Stomach (tissue), 4 donors: ENCODE measurements around the gene ARHGEF5.
"Not testable (repeated sequence)": the region's sequence is repeated elsewhere in the genome, so short reads cannot be mapped to it uniquely, and the experiment has no call there.

Source experiments
- CTCF ChIP-seq, 7 experiments: fragments of 450-650 bp in 4 of 7; fragments of 200-600 bp in 3 of 7; sonication (generic) in 3 of 7; IDR thresholded peaks; one replicate each; pipeline ENCODE4 v1.5.1; 2016 to 2019; ENCODE audit warnings: antibody characterized with exemption in 7 of 7, control low read depth in 2 of 7, mild to moderate bottlenecking in 1 of 7
- EP300 ChIP-seq: sonication (generic); formaldehyde crosslinking; IDR thresholded peaks from one replicate; pipeline ENCODE4 v1.6.1; 2017; ENCODE audit warnings: antibody characterized with exemption
- POLR2A ChIP-seq, 4 donors: fragments of 450-650 bp; IDR thresholded peaks; one replicate each; pipeline ENCODE4 v1.6.1; 2016; ENCODE audit warnings: antibody characterized with exemption in 4 of 4, control low read depth in 2 of 4, mild to moderate bottlenecking in 1 of 4, moderate library complexity in 1 of 4
- POLR2AphosphoS5 ChIP-seq, 3 donors: sonication (generic); formaldehyde crosslinking; IDR thresholded peaks; one replicate each; pipeline ENCODE4 v1.6.1; 2016; ENCODE audit warnings: antibody characterized with exemption in 3 of 3

DNA sequence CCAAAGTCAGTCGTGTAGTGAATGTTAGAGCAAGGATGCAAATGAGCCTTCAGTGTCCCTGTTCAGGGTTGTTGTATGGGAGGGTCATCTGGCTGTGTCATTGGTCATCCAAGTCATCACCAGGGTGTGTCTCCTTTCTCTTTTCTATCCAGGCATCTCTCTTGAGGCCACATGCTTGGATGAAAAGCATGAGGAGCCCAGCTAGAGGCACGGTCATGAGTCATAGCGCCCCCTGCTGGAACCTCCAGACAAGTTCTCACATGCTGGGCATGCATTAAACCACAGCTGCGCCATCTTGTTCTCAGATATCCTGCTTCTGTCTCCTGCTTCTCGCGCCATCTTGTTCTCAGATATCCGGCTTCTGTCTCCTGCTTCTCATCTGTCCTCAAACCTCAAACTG is 14.0 kb downstream of the ARHGEF5 start:
- not testable (repeated sequence) for TF ChIP-seq CTCF (IDR thresholded peaks at IDR 0.05); EP300; POLR2A (IDR thresholded peaks at IDR 0.05); POLR2AphosphoS5 (IDR thresholded peaks at IDR 0.05)
